ENCODE data around the gene BMP7.

DNA sequence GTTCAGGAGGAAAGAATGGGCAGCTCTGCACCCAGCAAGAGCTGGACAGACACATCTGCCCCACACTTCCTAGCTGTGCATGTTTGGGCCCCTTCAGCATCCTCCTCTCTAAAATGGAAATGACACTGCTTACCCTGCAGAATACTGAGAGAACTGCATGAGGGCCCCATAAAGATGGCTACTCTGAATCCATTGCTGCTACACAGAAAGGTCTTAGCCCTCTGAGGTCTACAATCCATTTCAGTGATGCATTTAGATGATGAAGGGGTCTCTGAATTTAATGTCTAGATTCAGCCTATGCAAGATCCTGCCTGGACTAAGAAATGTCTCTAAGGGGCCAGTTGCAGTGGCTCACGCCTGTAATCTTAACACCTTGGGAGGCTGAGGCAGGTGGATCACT is 11.3 kb downstream of the BMP7 start:
- TF ChIP-seq, protein P1, sequence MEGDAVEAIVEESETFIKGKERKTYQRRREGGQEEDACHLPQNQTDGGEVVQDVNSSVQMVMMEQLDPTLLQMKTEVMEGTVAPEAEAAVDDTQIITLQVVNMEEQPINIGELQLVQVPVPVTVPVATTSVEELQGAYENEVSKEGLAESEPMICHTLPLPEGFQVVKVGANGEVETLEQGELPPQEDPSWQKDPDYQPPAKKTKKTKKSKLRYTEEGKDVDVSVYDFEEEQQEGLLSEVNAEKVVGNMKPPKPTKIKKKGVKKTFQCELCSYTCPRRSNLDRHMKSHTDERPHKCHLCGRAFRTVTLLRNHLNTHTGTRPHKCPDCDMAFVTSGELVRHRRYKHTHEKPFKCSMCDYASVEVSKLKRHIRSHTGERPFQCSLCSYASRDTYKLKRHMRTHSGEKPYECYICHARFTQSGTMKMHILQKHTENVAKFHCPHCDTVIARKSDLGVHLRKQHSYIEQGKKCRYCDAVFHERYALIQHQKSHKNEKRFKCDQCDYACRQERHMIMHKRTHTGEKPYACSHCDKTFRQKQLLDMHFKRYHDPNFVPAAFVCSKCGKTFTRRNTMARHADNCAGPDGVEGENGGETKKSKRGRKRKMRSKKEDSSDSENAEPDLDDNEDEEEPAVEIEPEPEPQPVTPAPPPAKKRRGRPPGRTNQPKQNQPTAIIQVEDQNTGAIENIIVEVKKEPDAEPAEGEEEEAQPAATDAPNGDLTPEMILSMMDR (IDR thresholded peaks at IDR 0.05 in 8 of 11, conservative IDR thresholded peaks at IDR 0.05 in 3 of 11) = no peak
- no peak for TF ChIP-seq POLR2A (IDR thresholded peaks at IDR 0.05)

Data from spleen (tissue), 7 donors.